HL-60 (cell line): ENCODE data around the gene NMUR1.

Experiments used
- DNase-seq, 2 experiments: peaks; one replicate each; pipeline ENCODE4 v3.0.0-alpha.2; 2010 to 2020; ENCODE audit warnings: low read depth in 1 of 2, low spot score in 1 of 2
- H3K27ac ChIP-seq: fragments of 250-450 bp; sonication (Bioruptor Pico); replicated peaks from 2 replicates; pipeline ENCODE4 v1.5.1; 2020; ENCODE audit warnings: mild to moderate bottlenecking, moderate library complexity
- H3K27me3 ChIP-seq: fragments of 250-450 bp; sonication (Bioruptor Pico); 2 replicates; pipeline ENCODE4 v1.5.1; 2021; ENCODE audit warnings: mild to moderate bottlenecking, moderate library complexity; ENCODE audit not compliant: insufficient read depth, poor library complexity, severe bottlenecking
- H3K4me3 ChIP-seq: replicated peaks from 2 replicates; pipeline ENCODE4 v1.5.1; 2011; ENCODE audit warnings: mild to moderate bottlenecking, control low read depth, low read length; ENCODE audit not compliant: insufficient read depth
- GABPA ChIP-seq: IDR thresholded peaks from 2 replicates; pipeline ENCODE4 v1.6.1; 2012; ENCODE audit warnings: low read depth
- POLR2AphosphoS5 ChIP-seq: IDR thresholded peaks from 2 replicates; pipeline ENCODE4 v1.6.1; 2012; ENCODE audit warnings: low read depth
- REST ChIP-seq: IDR thresholded peaks from 2 replicates; pipeline ENCODE4 v1.6.1; 2012; ENCODE audit warnings: low read depth; ENCODE audit not compliant: insufficient replicate concordance
- SPI1 ChIP-seq: IDR thresholded peaks from 2 replicates; pipeline ENCODE4 v1.6.1; 2012; ENCODE audit warnings: low read depth, mild to moderate bottlenecking, borderline replicate concordance
- TF ChIP-seq, protein P1 (sequence below): IDR thresholded peaks from one replicate; pipeline ENCODE4 v1.5.1; 2011; ENCODE audit warnings: low read length, control low read depth, inconsistent platforms; ENCODE audit not compliant: insufficient read depth

The NMUR1 gene

DNA sequence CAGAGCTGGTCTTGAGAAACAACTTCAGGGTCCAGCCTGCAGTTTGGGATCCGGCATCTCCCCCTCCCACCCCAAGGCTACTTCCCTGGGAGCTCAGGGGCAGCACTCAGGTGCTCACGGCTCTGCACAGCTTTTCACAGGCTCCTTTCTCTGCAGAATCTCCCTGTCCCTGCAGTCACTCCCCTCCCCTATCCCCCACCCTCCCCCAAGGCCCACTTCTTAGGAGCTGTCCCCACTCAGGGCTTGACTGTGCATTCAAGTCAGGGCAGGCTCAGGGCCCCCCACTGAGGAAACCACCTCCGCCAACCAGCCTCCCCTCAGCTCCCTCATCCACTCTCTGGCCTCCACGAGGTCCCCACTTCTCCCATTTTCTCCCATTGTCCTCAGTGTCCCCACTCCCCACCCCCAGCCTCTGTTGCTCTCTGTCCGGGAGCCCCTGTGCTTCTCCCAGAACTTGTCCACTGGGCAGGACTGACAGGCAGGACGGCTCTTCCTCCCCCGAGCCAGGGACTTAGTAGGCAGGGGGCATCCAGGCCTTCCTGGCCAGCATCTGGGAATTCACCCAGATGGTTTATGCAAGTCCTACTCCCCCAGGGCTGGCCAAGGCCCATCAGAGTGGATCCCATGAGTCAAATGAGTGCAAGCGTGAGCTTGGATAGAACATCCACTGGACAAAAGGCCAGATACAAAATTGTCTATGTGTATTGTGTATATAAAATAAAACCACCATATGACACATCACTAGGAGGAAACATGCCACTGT, 7.6 kb downstream of the NMUR1 start:
- Histone ChIP-seq H3K27me3 (no peaks in the 10 kb centered on the region), H3K27ac (no peak overlapping the region)
- TF ChIP-seq, protein P1, sequence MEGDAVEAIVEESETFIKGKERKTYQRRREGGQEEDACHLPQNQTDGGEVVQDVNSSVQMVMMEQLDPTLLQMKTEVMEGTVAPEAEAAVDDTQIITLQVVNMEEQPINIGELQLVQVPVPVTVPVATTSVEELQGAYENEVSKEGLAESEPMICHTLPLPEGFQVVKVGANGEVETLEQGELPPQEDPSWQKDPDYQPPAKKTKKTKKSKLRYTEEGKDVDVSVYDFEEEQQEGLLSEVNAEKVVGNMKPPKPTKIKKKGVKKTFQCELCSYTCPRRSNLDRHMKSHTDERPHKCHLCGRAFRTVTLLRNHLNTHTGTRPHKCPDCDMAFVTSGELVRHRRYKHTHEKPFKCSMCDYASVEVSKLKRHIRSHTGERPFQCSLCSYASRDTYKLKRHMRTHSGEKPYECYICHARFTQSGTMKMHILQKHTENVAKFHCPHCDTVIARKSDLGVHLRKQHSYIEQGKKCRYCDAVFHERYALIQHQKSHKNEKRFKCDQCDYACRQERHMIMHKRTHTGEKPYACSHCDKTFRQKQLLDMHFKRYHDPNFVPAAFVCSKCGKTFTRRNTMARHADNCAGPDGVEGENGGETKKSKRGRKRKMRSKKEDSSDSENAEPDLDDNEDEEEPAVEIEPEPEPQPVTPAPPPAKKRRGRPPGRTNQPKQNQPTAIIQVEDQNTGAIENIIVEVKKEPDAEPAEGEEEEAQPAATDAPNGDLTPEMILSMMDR = no peak
- no peak for TF ChIP-seq POLR2AphosphoS5
- TF ChIP-seq REST = no peak
- no peak for TF ChIP-seq SPI1

DNA sequence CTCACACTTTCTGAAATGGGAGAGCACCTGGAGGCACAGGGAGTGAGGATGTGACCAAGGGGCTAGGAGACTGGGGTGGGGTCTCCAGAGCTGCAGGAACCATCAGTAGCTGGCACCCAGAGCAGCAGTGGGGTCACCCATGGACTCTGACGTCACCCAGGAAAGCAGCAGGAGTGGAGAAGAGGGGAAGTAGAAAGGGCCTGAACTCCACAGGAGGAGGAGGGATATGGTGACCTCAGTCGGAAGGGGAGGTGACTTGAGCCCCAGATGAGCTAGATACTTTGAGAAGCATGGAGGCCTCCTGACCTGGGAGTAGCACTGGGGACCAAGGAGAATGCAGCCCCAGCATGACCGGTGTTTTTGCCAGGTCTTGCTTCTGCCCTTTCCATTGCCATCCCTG, 8.8 kb downstream of the NMUR1 start:
- Histone ChIP-seq H3K4me3 (no peak overlapping the region), H3K27ac (no peak overlapping the region), H3K27me3 (no peaks in the 10 kb centered on the region)
- no peak for DNase-seq
- no peak for TF ChIP-seq REST
- TF ChIP-seq, protein P1 = no peak
- TF ChIP-seq SPI1 = no peak
- no peak for TF ChIP-seq POLR2AphosphoS5
- TF ChIP-seq GABPA = no peak

More for the DNA sequence above, 7.6 kb downstream of the NMUR1 start:
- H3K4me3 ChIP-seq = no peak overlapping the region
- no peak for DNase-seq

- H3K27ac ChIP-seq = no peak overlapping the region
- H3K27me3 ChIP-seq = no peaks in the 10 kb centered on the region
- H3K4me3 ChIP-seq = no peak overlapping the region
- DNase-seq = no peak
- TF ChIP-seq, protein P1 = no peak
- TF ChIP-seq SPI1 (no peak), POLR2AphosphoS5 (no peak), GABPA (no peak), REST (no peak)
Observed at GRCh38 chr2:231519975-231520555, 10.2 kb downstream of the NMUR1 start.
